ENCODE data around the gene KDM2A.
A peak's percentile ranks its signal among the peaks of the same experiment; 100 is the strongest.

GRCh38 chr11:67276781-67277230, 157.7 kb downstream of the KDM2A start:
- TF ChIP-seq CTCF (conservative IDR thresholded peaks at IDR 0.05 in 1 of 2, IDR thresholded peaks at IDR 0.05 in 1 of 2; ENCODE audit: extremely low read depth in 1 of 2, insufficient read depth in 1 of 2, low read depth in 1 of 2, low read length in 2 of 2): peak in 1 of 2 donors; percentile 7
- TF ChIP-seq EZH2 (IDR thresholded peaks at IDR 0.05; ENCODE audit: borderline replicate concordance, low read length): no peak
